Peyer's patch (tissue), 4 donors: ENCODE results near the gene KDM2B. TPM values are rescaled to one million over a fixed set of nuclear protein-coding genes. Genes with fewer than 3 reads are reported as not detected.

Experiments used
- DNase-seq, 3 donors: peaks; one replicate each; pipeline ENCODE4 v3.0.0-alpha.2; 2017 to 2019
- H3K27ac ChIP-seq, 4 donors: fragments of 200-600 bp; sonication (generic); one replicate each; pipeline ENCODE4 v1.5.1; 2016 to 2019
- H3K27me3 ChIP-seq, 2 donors: fragments of 200-600 bp; sonication (generic); one replicate each; pipeline ENCODE4 v1.5.1; 2019
- H3K36me3 ChIP-seq, 3 donors: fragments of 200-600 bp; sonication (generic); one replicate each; pipeline ENCODE4 v1.5.1; 2016 to 2019
- H3K4me1 ChIP-seq, 4 donors: fragments of 200-600 bp; sonication (generic); one replicate each; pipeline ENCODE4 v1.5.1; 2016 to 2019
- H3K4me3 ChIP-seq, 4 donors: fragments of 200-600 bp; sonication (generic); 1 replicate in 3 of 4; 2 replicates in 1 of 4; pipeline ENCODE4 v1.5.1; 2016 to 2019; ENCODE audit warnings: mild to moderate bottlenecking in 1 of 4
- H3K9me3 ChIP-seq, 4 donors: fragments of 200-600 bp; sonication (generic); one replicate each; pipeline ENCODE4 v1.5.1; 2016 to 2019; ENCODE audit warnings: mild to moderate bottlenecking in 1 of 4
- POLR2A ChIP-seq, 2 donors: fragments of 450-650 bp; IDR thresholded peaks; one replicate each; pipeline ENCODE4 v1.5.1; 2017; ENCODE audit warnings: antibody characterized with exemption in 2 of 2, mild to moderate bottlenecking in 2 of 2, moderate library complexity in 2 of 2
- total RNA-seq, 4 donors: library from RNA; depleted of rRNA; stranded (reverse); fragments of >200 nt; gene quantifications; one replicate each; pipeline ENCODE4 v1.1.0, GENCODE V29; 2016
- TF ChIP-seq, protein P1 (sequence below), 6 experiments: fragments of 450-650 bp in 4 of 6; fragments of 200-600 bp in 2 of 6; sonication (generic) in 1 of 6; IDR thresholded peaks; one replicate each; pipeline ENCODE4 v1.5.1; 2017 to 2019; ENCODE audit warnings: antibody characterized with exemption in 6 of 6, mild to moderate bottlenecking in 3 of 6, moderate library complexity in 1 of 6

Gene KDM2B
- total RNA-seq, 4 donors from 2014 or later = 10.0 to 115 (median 33.7) TPM

DNA sequence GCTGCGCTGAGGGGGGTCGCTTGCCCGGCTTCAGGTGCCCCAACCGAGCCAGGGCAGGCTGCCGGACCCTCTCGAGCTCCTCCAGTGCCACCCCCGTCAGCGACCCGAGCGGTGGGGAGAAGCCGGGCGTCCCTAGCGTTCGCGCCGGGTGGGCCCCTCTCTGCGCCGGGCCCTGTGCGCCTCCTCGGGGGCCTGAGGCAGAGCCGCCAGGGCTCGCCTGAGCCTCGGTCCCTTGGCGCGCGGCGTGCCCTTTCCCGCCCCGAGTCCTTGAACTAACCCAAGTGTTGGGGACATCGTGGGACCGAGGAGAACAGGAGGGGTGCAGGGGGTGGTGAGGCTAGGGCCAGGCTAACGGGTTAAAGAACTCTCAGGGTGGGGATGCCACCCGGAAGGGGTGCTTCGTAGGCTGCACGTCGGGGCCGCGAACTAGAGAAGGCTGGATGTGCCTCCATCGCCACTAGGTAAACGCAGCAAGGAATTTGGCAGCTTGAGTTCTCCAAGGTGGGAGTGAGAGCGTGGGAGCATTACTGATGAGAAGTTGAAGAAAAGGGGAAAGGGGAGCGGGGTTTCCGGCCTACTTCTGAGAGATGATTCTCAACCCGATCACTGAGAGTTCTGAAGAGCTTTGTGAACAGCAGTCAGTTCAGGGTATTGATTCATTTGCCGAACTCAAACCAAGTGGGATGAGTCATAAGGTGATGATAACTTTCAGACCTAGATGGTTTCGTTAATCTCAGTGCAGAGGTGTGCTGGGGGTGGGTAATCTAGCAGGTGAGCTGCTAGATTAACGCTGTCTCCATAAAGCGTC, 180.3 kb downstream of the KDM2B start:
- Histone ChIP-seq H3K4me3 (peak overlapping the region; percentile 68 to 99 (median 78)), H3K36me3 (peaks cover 0 to 9% (median 0%) of the 10 kb centered on the region in 3 donors), H3K4me1 (peaks cover 0 to 21% (median 2%) of the 10 kb centered on the region in 4 donors), H3K27me3 (no peaks in the 10 kb centered on the region), H3K27ac (peak overlapping the region; percentile 87 to 98 (median 92)), H3K9me3 (no peaks in the 10 kb centered on the region)
- peak in 1 of 2 donors; percentile 52 for TF ChIP-seq POLR2A (IDR thresholded peaks at IDR 0.05)
- TF ChIP-seq, protein P1, sequence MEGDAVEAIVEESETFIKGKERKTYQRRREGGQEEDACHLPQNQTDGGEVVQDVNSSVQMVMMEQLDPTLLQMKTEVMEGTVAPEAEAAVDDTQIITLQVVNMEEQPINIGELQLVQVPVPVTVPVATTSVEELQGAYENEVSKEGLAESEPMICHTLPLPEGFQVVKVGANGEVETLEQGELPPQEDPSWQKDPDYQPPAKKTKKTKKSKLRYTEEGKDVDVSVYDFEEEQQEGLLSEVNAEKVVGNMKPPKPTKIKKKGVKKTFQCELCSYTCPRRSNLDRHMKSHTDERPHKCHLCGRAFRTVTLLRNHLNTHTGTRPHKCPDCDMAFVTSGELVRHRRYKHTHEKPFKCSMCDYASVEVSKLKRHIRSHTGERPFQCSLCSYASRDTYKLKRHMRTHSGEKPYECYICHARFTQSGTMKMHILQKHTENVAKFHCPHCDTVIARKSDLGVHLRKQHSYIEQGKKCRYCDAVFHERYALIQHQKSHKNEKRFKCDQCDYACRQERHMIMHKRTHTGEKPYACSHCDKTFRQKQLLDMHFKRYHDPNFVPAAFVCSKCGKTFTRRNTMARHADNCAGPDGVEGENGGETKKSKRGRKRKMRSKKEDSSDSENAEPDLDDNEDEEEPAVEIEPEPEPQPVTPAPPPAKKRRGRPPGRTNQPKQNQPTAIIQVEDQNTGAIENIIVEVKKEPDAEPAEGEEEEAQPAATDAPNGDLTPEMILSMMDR (IDR thresholded peaks at IDR 0.05) = no peak
- DNase-seq = peak in 2 of 3 donors; percentile 30 to 64

DNA sequence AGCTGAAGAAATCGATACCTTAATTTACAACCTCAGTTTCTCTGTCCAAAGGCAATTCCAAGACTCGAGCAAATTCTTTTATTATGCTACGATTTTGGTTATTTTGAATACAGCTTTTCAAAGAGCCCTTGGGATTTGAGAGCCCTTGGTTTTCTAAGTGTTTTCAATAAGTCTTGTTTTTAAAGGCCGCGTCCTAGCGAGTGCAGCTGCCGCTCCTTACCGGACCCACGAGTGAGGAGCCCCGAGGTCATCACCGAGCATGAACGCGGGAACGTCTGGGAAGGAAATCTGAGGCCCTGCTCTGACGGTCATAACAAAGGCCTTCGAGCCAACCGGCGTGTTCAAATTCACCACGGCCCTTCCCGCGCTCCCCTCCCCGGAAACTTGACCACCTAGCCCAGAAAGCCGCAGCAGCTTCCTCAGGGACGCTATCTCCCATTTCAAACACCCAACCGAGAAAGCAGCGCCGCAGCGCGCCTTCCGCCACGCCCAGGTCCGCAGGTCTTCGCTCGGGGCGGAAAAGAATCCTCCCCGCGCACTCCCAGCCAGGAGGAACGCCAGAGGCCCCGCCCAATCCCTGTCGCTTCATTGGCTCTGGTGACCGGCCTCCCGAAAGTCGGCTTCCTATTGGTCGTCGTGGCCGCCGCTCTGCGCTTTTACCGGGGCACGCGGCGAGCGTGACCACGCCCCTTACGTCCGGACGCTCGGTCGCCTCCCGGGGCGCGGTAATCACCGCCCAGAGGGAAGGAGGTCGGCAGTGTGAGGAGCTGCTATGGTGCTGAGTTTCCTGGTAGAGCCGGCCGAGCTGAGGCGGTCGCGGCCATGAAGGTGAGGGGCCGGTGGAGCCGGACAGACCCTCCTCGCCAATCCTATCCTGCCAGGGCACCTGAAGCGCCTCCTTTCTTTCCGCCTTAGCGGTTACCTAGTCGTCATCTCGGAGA, 181.2 kb downstream of the KDM2B start, which contains the start of gene RNF34:
Gene RNF34 (plus strand): TSS at position 728 of the 941 bp plus-strand sequence. CDS start 95 bp downstream, at position 823.
- no peaks in the 10 kb centered on the region for H3K9me3 ChIP-seq
- H3K4me3 ChIP-seq = peak within 1 kb of the TSS; percentile 68 to 99 (median 78)
- H3K27me3 ChIP-seq = no peaks in the 10 kb centered on the region
- H3K27ac ChIP-seq = peak within 1 kb of the TSS; percentile 87 to 98 (median 92)
- H3K36me3 ChIP-seq = no peaks in the 10 kb centered on the region
- peak; percentile 98 to 100 (median 100) for DNase-seq
- TF ChIP-seq, protein P1 (IDR thresholded peaks at IDR 0.05) = peak in 2 of 6 experiments; percentile 7 to 25
- peak; percentile 97 to 99 for TF ChIP-seq POLR2A (IDR thresholded peaks at IDR 0.05)
- peaks cover 0 to 21% (median 2%) of the 10 kb centered on the region in 4 donors for H3K4me1 ChIP-seq

DNA sequence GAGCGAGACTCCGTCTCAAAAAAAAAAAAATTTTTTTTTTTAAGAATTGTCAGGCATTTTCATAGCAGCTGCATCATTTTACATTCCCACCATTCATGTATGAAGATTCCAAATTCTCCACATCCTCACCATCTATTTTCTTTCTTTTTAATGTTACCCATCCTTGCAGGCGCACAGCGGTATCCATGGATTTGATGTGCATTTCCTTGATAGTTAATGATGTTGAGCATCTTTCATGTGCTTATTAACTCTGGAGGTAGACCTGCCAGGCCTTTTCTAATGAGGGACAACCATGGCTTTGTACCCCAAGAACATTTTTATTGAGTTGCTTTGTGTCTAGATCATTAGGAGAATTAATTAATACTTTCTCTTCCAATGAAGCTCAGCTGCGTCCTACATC, 182.5 kb downstream of the KDM2B start:
- no peaks in the 10 kb centered on the region for H3K9me3 ChIP-seq
- DNase-seq = no peak
- H3K4me1 ChIP-seq = peaks cover 0 to 21% (median 2%) of the 10 kb centered on the region in 4 donors
- no peaks in the 10 kb centered on the region for H3K27me3 ChIP-seq
- no peaks in the 10 kb centered on the region for H3K36me3 ChIP-seq
- H3K4me3 ChIP-seq = no peak overlapping the region
- H3K27ac ChIP-seq = no peak overlapping the region
- TF ChIP-seq, protein P1 (IDR thresholded peaks at IDR 0.05) = no peak
- TF ChIP-seq POLR2A (IDR thresholded peaks at IDR 0.05) = no peak

DNA sequence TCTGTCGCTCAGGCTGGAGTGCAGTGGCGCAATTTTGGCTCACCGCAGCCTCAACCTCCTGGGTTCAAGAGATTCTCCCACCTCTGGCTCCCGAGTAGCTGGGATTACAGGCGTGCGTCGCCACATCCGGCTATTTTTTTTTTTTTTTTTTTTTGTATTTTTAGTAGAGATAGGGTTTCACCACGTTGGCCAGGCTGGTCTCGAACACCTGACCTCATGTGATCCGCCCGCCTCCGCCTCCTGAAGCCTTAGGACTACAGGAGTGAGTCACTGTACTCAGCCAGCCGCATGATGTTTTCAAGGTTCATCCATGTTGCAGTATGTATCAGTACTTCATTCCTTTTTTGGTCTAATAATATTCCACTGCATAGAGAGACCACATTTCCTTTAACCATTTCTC, 183.3 kb downstream of the KDM2B start:
- TF ChIP-seq, protein P1 (IDR thresholded peaks at IDR 0.05) = no peak
- no peak for TF ChIP-seq POLR2A (IDR thresholded peaks at IDR 0.05)
- no peaks in the 10 kb centered on the region for H3K27me3 ChIP-seq
- H3K36me3 ChIP-seq = no peaks in the 10 kb centered on the region
- no peak for DNase-seq
- no peaks in the 10 kb centered on the region for H3K9me3 ChIP-seq
- no peak overlapping the region for H3K4me3 ChIP-seq
- H3K4me1 ChIP-seq = peaks cover 0 to 21% (median 2%) of the 10 kb centered on the region in 4 donors
- H3K27ac ChIP-seq = no peak overlapping the region

DNA sequence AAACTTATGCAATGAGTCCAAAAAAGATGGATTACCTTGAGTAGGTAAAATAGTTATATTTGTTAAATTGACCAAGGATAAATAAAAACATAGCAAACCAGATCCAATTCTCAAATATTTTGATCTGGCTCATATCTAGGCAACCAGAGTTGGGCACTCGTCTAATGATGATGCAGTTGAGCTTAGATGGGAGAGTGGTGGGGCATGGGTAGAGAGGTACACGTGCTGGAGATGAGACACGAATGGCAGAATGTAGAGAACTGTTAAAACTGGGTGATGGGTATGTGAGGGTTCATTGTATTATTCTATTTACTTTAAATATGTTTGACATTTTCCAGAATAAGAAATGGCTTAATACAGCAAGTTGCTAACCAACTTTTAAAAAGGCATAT, 188.5 kb downstream of the KDM2B start:
- TF ChIP-seq, protein P1 (IDR thresholded peaks at IDR 0.05) = no peak
- TF ChIP-seq POLR2A (IDR thresholded peaks at IDR 0.05) = no peak
- peak overlapping the region in 2 of 4 donors; percentile 35 to 54 for H3K27ac ChIP-seq
- H3K4me1 ChIP-seq = no peaks in the 10 kb centered on the region
- peak overlapping the region in 1 of 4 donors; percentile 14 for H3K4me3 ChIP-seq
- H3K36me3 ChIP-seq = no peaks in the 10 kb centered on the region
- no peaks in the 10 kb centered on the region for H3K27me3 ChIP-seq
- no peak for DNase-seq
- H3K9me3 ChIP-seq = no peaks in the 10 kb centered on the region
